ENCODE measurements around the gene RTN4R.
"Not testable (repeated sequence)": the region's sequence is repeated elsewhere in the genome, so short reads cannot be mapped to it uniquely, and the experiment has no call there.

RTN4R gene

GRCh38 chr22:20286784-20287423, 18.8 kb upstream of the RTN4R start:
- DNase-seq, result not testable (repeated sequence)

GRCh38 chr22:20286312-20286660, 18.2 kb upstream of the RTN4R start:
- DNase-seq, result not testable (repeated sequence)

DNA sequence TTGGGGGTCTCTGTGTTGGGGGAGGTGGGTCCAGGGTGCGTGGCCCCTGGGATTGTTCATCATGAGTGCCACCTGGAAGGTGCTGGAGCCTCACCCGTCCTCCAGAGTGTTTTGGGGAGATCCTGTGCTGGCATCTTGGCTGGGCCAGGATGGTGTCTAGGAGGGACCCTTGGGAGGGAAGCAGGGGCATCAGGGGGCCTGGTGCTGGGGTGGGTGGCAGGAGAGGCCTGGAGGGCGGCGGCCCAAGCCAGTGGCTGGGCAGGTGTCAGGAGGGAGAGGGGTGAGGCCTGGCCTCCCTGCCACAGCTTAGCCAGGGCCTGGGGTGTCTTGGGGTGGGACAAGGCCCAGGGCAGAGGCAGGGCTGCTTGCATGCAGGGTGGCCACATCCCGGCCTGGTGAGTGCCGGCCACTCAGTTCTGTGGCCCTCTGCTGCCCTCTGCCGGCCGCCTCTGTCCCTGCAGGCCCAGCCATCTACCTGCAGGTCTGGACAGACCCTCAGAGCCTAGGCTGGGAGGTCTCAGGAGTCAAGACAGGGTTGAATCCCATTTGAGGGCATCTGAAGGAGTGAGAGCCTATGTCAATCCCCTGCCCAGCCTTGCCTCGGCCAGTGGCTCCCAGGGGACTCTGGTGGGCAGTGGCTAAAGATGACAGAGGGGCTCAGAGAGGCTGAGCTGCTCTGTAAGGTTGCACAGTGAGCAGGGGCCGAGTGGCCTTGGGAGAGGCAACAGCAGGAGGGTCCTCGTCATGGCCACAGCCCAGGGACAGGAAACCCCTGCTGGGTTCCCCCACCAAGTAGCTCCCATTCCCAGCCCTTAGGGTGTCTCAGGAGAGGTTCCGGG, 17.6 kb upstream of the RTN4R start:
- DNase-seq, result peak; percentile 71

DNA sequence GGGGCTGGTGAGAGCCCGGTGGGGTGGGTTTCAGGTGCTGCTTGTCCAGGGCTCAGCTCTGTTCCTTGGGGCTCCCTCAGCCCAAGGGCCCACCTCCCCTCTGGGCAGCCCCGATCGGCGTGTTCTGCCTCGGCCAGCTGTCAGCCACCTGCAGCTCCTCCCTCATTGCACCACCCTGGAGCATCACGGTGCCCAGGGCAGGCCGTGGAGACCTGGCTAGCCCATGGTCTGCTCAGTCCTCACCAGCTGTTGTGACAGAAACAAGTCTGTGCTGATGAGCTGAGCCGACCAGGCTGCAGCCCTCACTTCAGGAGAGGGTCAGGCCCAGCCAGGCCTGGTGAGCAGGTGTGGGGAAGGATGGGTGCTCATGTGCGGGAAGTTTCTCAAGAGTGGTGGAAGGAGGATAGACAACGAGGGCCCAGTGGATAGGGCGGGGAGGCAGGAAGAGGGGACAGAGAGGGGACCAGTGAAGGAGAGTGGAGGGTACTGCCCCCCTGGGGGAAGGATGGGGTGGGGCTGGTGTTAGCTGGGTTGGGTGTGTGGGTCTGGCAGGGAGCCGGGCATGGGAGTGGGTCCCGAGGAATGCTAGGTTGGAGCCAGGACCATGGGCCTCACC, 16.5 kb upstream of the RTN4R start:
- no peak for DNase-seq

DNA sequence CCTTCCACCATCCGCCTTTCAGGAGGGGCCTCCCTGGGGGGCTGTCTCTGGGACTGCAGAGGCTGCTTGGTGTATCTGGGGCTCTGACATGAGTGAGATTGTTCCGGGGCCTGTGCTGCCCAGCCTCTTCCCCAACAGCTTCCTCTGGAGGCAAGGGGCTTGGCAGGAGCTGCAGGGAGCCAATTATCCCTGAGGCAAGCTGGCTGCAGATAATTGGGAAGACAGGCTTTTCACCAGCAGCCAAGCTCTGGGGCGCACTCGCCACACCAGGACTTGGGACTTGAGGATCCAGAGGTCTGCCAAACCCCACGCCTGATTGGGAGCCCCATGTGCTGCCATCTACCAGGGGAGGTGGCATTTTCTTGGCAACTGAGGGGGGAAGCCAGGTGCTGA, 15.6 kb upstream of the RTN4R start:
- no peak for DNase-seq

- no peak for DNase-seq
These were observed 15.0 kb upstream of the RTN4R start for GRCh38 chr22:20282901-20283673.

DNA sequence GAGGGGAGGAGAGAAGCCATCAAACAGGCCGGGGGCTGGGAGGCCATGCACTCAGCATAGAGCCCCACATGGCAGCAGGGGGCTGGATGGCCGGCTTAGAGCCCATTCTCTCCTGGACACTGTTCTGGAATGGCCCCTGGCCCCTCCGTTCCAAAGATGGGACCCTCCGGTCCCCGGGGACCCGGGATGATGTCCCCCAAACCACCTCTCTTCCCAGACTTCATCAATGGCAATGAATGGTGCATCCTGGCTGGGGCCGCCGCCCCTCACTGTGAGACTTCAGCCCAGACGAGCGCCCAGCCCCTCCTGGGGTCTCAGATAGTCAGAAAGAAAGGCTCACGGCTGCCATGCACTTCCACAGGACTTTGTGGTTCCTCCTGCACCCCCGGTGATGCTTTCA, 13.8 kb upstream of the RTN4R start:
- no peak for DNase-seq

DNA sequence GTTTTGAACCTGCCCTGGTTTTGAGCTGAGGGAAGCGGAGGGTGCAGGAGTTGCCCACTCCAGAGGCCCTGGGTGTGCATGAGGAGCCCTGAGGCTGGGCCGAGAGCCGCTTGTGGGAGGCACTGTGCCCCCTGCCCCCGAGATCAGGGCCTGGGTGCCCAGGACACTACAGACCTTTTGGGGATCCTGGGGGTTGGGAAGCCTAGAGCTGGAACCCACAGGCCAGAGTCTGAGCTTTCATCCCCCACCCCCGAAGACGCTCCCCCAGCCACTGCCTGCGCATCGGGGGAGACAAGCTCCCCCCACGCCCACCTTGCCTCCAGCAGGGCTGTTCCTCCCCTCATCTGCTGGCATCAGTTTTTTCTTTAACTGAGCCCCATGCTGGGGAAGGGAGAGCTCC, 13.4 kb upstream of the RTN4R start:
- DNase-seq, result not testable (repeated sequence)

GRCh38 chr22:20280866-20281265, 12.7 kb upstream of the RTN4R start:
- DNase-seq, result no peak

- DNase-seq, result not testable (repeated sequence)
These were observed 12.0 kb upstream of the RTN4R start for GRCh38 chr22:20280163-20280562.

- no peak for DNase-seq
These were observed 11.6 kb upstream of the RTN4R start for GRCh38 chr22:20279662-20280134.

- not testable (repeated sequence) for DNase-seq
These were observed 10.8 kb upstream of the RTN4R start for GRCh38 chr22:20278726-20279490.

- not testable (repeated sequence) for DNase-seq
These were observed 10.0 kb upstream of the RTN4R start for GRCh38 chr22:20277936-20278635.

DNA sequence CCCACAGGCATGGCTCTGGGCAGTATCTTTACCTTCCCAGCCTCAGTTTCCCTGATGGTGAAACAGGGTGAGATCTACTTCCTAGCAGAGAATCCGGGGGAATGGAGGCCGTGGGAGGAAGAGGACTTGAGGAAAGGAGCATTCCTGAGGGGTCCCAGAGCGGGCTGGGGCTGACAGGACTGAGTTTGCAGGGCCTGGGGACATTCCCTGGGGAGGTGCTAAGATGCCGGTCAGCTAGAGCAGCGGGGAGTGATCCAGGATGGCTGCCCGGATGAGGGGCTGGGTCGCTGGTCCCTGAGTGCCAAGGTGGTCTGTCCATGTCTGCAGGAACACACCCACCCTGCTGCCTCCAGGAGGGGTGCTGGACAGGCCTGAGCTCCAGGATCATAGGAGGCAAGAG, 8.3 kb upstream of the RTN4R start:
- DNase-seq, result no peak

- DNase-seq, result no peak
These were observed 7.7 kb upstream of the RTN4R start for GRCh38 chr22:20275836-20276235.

DNA sequence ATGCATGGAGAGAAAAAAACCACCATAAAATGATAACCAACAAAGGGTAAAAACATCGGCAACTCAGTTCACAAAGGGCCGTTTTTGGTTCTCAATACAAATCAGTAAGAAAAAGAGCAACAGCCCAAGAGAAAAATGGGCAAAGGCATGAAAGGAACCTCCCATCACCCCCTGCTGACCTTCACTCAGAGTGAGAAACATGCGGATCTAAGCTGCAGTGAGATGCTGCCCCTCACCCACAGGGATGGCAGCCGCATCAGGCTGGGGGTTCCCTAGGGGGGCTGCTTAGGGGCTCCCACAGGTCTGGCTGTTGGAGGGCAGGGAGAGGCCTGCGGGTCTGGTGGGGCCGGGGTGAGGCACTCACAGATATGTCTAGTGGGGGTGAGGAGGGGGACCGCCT, 7.2 kb upstream of the RTN4R start:
- not testable (repeated sequence) for DNase-seq

- DNase-seq, result not testable (repeated sequence)
These were observed 6.3 kb upstream of the RTN4R start for GRCh38 chr22:20274374-20274773.

DNA sequence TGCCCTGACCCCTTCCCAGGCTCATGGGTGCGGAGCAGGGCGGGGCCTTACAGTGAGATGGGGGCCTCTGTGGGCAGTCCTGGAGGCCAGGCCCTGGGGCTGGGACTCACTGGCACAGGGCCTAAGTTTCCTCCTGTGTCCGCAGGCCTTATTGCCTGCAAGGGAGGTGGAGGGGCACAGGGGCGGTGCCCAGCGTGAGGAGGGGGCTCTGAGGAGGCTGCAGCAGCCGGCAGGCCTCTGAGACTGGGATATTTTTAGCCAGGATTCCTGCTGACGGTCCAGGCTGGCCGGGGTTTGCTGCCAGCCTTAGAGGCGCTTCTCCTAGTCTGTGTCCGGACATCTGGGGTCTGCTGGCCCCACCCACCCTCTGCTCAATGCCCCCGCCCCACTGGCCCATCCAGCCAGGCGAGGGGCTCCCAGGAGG, 5.7 kb upstream of the RTN4R start:
- DNase-seq, result no peak

DNA sequence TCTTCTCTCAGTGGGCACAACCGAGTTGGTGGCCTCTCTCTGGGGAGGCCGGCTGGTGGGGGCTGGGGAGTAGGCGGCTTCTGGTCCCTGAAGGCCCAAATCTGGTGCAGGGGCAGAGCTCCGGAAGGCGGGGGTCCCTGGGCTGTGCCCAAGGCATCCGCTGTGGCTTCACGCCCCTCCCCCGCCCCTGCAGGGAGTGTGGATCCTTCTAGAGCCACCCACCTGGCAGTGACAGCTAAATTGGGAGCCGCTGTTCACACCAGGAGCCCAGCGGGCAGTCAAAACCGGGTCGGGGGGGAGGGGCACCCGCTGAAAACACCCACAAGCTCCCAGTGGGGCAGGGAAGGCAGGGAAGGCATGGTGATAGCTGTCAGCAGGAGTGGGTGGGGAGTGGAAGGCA, 4.6 kb upstream of the RTN4R start:
- no peak for DNase-seq

- no peak for DNase-seq
These were observed 4.1 kb upstream of the RTN4R start for GRCh38 chr22:20272174-20272573.

DNA sequence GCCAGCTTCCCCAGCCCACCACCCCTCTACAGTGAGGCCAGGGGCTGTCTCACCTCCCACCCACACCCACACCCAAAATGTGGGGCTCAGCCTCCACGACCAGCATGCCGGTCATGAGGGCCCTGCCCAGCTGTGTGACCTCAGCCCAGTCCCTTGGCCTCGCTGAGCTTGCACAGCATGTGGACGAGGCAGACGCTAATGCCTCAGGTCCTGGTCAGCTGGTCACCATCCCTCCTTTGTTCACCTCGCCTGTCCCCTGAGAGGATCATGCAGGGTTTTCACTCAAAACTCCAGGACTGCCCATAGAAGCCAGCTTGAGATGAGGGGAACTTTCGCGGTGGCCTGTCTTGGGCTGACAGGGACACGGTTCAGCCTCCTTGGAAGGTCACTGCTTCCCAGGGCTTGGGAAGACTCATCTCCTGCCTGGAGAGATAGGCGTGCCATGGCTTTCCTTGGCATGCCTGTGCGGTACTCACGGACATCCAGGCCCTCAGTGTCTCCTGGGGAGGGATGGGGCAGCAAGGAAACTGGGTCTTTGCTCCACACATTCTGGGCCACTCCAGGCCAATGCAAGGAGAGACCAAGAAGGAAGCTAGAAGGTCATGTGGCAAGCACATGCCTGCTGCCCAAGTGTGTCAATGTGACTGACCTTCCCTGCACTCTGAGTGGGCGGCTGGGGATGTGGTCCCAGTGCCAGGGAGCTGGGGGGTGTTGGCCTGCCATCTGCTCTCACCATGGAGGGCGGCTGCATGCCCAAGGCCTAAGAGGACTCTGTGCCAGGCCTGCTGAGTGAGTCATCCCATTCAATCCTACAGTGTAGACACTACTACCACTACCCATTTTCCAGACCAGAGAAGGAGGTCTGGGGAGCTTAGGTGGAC, 3.2 kb upstream of the RTN4R start:
- no peak for DNase-seq
